OCI-LY1 (cell line): ENCODE measurements around the gene MECP2.
"Not testable (repeated sequence)": the region's sequence is repeated elsewhere in the genome, so short reads cannot be mapped to it uniquely, and the experiment has no call there.

ENCODE experiments used
- H2AFZ ChIP-seq: fragments of 200-600 bp; sonication (generic), shearing (Covaris generic); 2 replicates; pipeline ENCODE4 v1.6.0; 2014; ENCODE audit warnings: antibody characterized with exemption, mild to moderate bottlenecking, low read length
- H3F3A ChIP-seq: fragments of 200-600 bp; sonication (generic), shearing (Covaris generic); 2 replicates; pipeline ENCODE4 v1.6.0; 2014; ENCODE audit warnings: mild to moderate bottlenecking, antibody characterized with exemption, low read length, moderate library complexity; ENCODE audit not compliant: insufficient read depth
- H3K27ac ChIP-seq: fragments of 200-600 bp; sonication (generic); 2 replicates; pipeline ENCODE4 v1.5.1; 2014; ENCODE audit warnings: low read length, mixed run types, mild to moderate bottlenecking, low read depth; ENCODE audit not compliant: poor library complexity, severe bottlenecking
- H3K27me3 ChIP-seq: fragments of 200-600 bp; sonication (generic); 2 replicates; pipeline ENCODE4 v1.6.0; 2014; ENCODE audit warnings: antibody characterized with exemption, mild to moderate bottlenecking, low read length, moderate library complexity; ENCODE audit not compliant: insufficient read depth
- H3K36me3 ChIP-seq: fragments of 200-600 bp; sonication (generic); 2 replicates; pipeline ENCODE4 v1.6.1; 2014; ENCODE audit warnings: mild to moderate bottlenecking, antibody characterized with exemption, low read length, moderate library complexity, mixed read lengths; ENCODE audit not compliant: insufficient read depth
- H3K4me1 ChIP-seq: fragments of 200-600 bp; sonication (generic); 2 replicates; pipeline ENCODE4 v1.5.1; 2014; ENCODE audit warnings: mild to moderate bottlenecking, low read length, moderate library complexity; ENCODE audit not compliant: insufficient read depth, severe bottlenecking
- H3K4me2 ChIP-seq: fragments of 200-600 bp; sonication (generic), shearing (Covaris generic); 2 replicates; pipeline ENCODE4 v1.6.1; 2014; ENCODE audit warnings: low read length
- H3K4me3 ChIP-seq: fragments of 200-600 bp; sonication (generic); 2 replicates; pipeline ENCODE4 v1.5.1; 2014; ENCODE audit warnings: low read length, low read depth, mild to moderate bottlenecking, mixed read lengths; ENCODE audit not compliant: poor library complexity, severe bottlenecking
- H3K79me2 ChIP-seq: fragments of 200-600 bp; shearing (Covaris generic); 2 replicates; pipeline ENCODE4 v1.6.1; 2016; ENCODE audit warnings: mixed run types, low read length, mixed read lengths; ENCODE audit not compliant: insufficient read depth
- H3K9ac ChIP-seq: fragments of 200-600 bp; sonication (generic), shearing (Covaris generic); 2 replicates; pipeline ENCODE4 v1.6.1; 2014; ENCODE audit warnings: mild to moderate bottlenecking, low read length, mixed read lengths
- H3K9me2 ChIP-seq: fragments of 200-600 bp; sonication (generic), shearing (Covaris generic); 2 replicates; pipeline ENCODE4 v1.6.1; 2014; ENCODE audit warnings: low read depth, mild to moderate bottlenecking, low read length, mixed read lengths
- H3K9me3 ChIP-seq: fragments of 200-600 bp; shearing (Covaris generic); 2 replicates; pipeline ENCODE4 v1.6.1; 2014; ENCODE audit warnings: low read length, mixed read lengths
- H4K20me1 ChIP-seq: fragments of 200-600 bp; sonication (generic), shearing (Covaris generic); 2 replicates; pipeline ENCODE4 v1.6.0; 2016; ENCODE audit warnings: mild to moderate bottlenecking, low read length; ENCODE audit not compliant: insufficient read depth
- CTCF ChIP-seq: fragments of 200-600 bp; sonication (generic), shearing (Covaris generic); IDR thresholded peaks from 2 replicates; pipeline ENCODE4 v1.5.1; 2017; ENCODE audit warnings: mild to moderate bottlenecking, antibody characterized with exemption, low read length, moderate library complexity, mixed read lengths
- EZH2 ChIP-seq: fragments of 200-600 bp; sonication (generic), shearing (Covaris generic); IDR thresholded peaks from 2 replicates; pipeline ENCODE4 v1.8.0; 2017; ENCODE audit warnings: borderline replicate concordance, mixed run types, mild to moderate bottlenecking, antibody characterized with exemption, low read length, moderate library complexity, mixed read lengths

Gene MECP2

GRCh38 chrX:154000051-154000450 is 97.5 kb downstream of the MECP2 start:
- no peaks in the 10 kb centered on the region for H3K79me2 ChIP-seq
- no peaks in the 10 kb centered on the region for H3K9me3 ChIP-seq
- no peaks in the 10 kb centered on the region for H3K9me2 ChIP-seq
- H3K27me3 ChIP-seq: no peaks in the 10 kb centered on the region
- no peaks in the 10 kb centered on the region for H3F3A ChIP-seq
- no peak overlapping the region for H3K4me3 ChIP-seq
- H3K4me2 ChIP-seq: no peak overlapping the region
- TF ChIP-seq CTCF (no peak), EZH2 (no peak)
- H3K4me1 ChIP-seq: peaks cover 35% of the 10 kb centered on the region
- no peak overlapping the region for H2AFZ ChIP-seq
- H3K36me3 ChIP-seq: no peaks in the 10 kb centered on the region
- no peak overlapping the region for H3K27ac ChIP-seq
- H3K9ac ChIP-seq: no peak overlapping the region
- no peaks in the 10 kb centered on the region for H4K20me1 ChIP-seq

- Histone ChIP-seq H3K4me3 (no peak overlapping the region), H2AFZ (no peak overlapping the region), H3K4me2 (no peak overlapping the region), H4K20me1 (no peaks in the 10 kb centered on the region), H3K4me1 (peaks cover 31% of the 10 kb centered on the region), H3K9me2 (no peaks in the 10 kb centered on the region), H3F3A (no peaks in the 10 kb centered on the region), H3K9ac (no peak overlapping the region), H3K9me3 (no peaks in the 10 kb centered on the region), H3K27ac (no peak overlapping the region), H3K36me3 (no peaks in the 10 kb centered on the region), H3K79me2 (no peaks in the 10 kb centered on the region), H3K27me3 (no peaks in the 10 kb centered on the region)
- no peak for TF ChIP-seq EZH2
- TF ChIP-seq CTCF: no peak
These were observed 98.0 kb downstream of the MECP2 start for GRCh38 chrX:153999359-154000037.

- H3K36me3 ChIP-seq: no peaks in the 10 kb centered on the region
- TF ChIP-seq EZH2: no peak
- TF ChIP-seq CTCF: no peak
- no peaks in the 10 kb centered on the region for H3K79me2 ChIP-seq
These were observed 102.0 kb downstream of the MECP2 start for GRCh38 chrX:153995504-153995903.

GRCh38 chrX:153994398-153994797 is 103.1 kb downstream of the MECP2 start:
- not testable (repeated sequence) for H3K4me2 ChIP-seq, H3K9me2 ChIP-seq, H3K27ac ChIP-seq, H3F3A ChIP-seq, H2AFZ ChIP-seq, H3K27me3 ChIP-seq, H3K9me3 ChIP-seq, H3K79me2 ChIP-seq, H4K20me1 ChIP-seq, H3K9ac ChIP-seq, H3K4me1 ChIP-seq, H3K4me3 ChIP-seq, H3K36me3 ChIP-seq

More at GRCh38 chrX:153995504-153995903, 102.0 kb downstream of the MECP2 start:
- no peak overlapping the region for H3K4me2 ChIP-seq
- H3K4me3 ChIP-seq: no peak overlapping the region
- no peak overlapping the region for H3K9ac ChIP-seq
- no peaks in the 10 kb centered on the region for H3K27me3 ChIP-seq
- H3F3A ChIP-seq: no peaks in the 10 kb centered on the region
- no peak overlapping the region for H2AFZ ChIP-seq
- H3K9me2 ChIP-seq: no peaks in the 10 kb centered on the region
- no peaks in the 10 kb centered on the region for H3K9me3 ChIP-seq
- no peaks in the 10 kb centered on the region for H4K20me1 ChIP-seq
- no peaks in the 10 kb centered on the region for H3K4me1 ChIP-seq
- no peak overlapping the region for H3K27ac ChIP-seq
